Measurements from ENCODE around the gene MYO18A.
"Not testable (repeated sequence)": the region's sequence is repeated elsewhere in the genome, so short reads cannot be mapped to it uniquely, and the experiment has no call there.

Gene MYO18A

GRCh38 chr17:29180034-29180787 lies at the start of gene MYO18A:
MYO18A (minus strand) TSS chr17:29180398; CDS start chr17:29166940, 13,458 bp downstream.
- peak within 1 kb of the TSS; percentile 36 for H3K4me3 ChIP-seq (ENCODE audit: low read depth, low read length)
- TF ChIP-seq CTCF (IDR thresholded peaks at IDR 0.05; ENCODE audit: borderline replicate concordance, insufficient read depth, low read depth, low read length) = peak; percentile 99

- TF ChIP-seq CTCF (IDR thresholded peaks at IDR 0.05; ENCODE audit: borderline replicate concordance, insufficient read depth, low read depth, low read length) = no peak
- H3K4me3 ChIP-seq (ENCODE audit: low read depth, low read length) = no peak overlapping the region
These were observed 45.2 kb upstream of the MYO18A start for GRCh38 chr17:29225396-29225795.

- not testable (repeated sequence) for H3K4me3 ChIP-seq (ENCODE audit: low read depth, low read length)
These were observed 41.1 kb upstream of the MYO18A start for GRCh38 chr17:29221338-29221737.

GRCh38 chr17:29219378-29220047 lies 39.3 kb upstream of the MYO18A start:
- TF ChIP-seq CTCF (IDR thresholded peaks at IDR 0.05; ENCODE audit: borderline replicate concordance, insufficient read depth, low read depth, low read length) = peak; percentile 80
- no peak overlapping the region for H3K4me3 ChIP-seq (ENCODE audit: low read depth, low read length)

- H3K4me3 ChIP-seq (ENCODE audit: low read depth, low read length) = no peak overlapping the region
- TF ChIP-seq CTCF (IDR thresholded peaks at IDR 0.05; ENCODE audit: borderline replicate concordance, insufficient read depth, low read depth, low read length) = no peak
These were observed 36.7 kb upstream of the MYO18A start for GRCh38 chr17:29216856-29217255.

GRCh38 chr17:29216181-29216580 lies 36.0 kb upstream of the MYO18A start:
- no peak for TF ChIP-seq CTCF (IDR thresholded peaks at IDR 0.05; ENCODE audit: borderline replicate concordance, insufficient read depth, low read depth, low read length)
- H3K4me3 ChIP-seq (ENCODE audit: low read depth, low read length) = no peak overlapping the region

GRCh38 chr17:29215717-29216116 lies 35.5 kb upstream of the MYO18A start:
- H3K4me3 ChIP-seq (ENCODE audit: low read depth, low read length) = no peak overlapping the region
- no peak for TF ChIP-seq CTCF (IDR thresholded peaks at IDR 0.05; ENCODE audit: borderline replicate concordance, insufficient read depth, low read depth, low read length)
